Fibroblast of lung (primary cell): ENCODE results near the gene NR2C2. TPM values are rescaled to one million over a fixed set of nuclear protein-coding genes. Genes with fewer than 3 reads are reported as not detected.
A peak's percentile ranks its signal among the peaks of the same experiment; 100 is the strongest.

Source experiments
- DNase-seq, 2 donors: peaks; one replicate each; pipeline versions ENCODE4 v3.0.0 to v3.0.0-alpha.2; 2010; ENCODE audit warnings: low read depth in 2 of 2
- H2AFZ ChIP-seq: 2 replicates; pipeline ENCODE4 v1.5.1; 2012; ENCODE audit warnings: low read length, control low read depth, inconsistent platforms
- H3K27ac ChIP-seq: 2 replicates; pipeline ENCODE4 v1.5.1; 2011; ENCODE audit warnings: low read length, control low read depth; ENCODE audit not compliant: insufficient read depth
- H3K27me3 ChIP-seq: 2 replicates; pipeline ENCODE4 v1.5.1; 2011; ENCODE audit warnings: mild to moderate bottlenecking, low read length; ENCODE audit not compliant: control insufficient read depth, insufficient read depth
- H3K36me3 ChIP-seq: 2 replicates; pipeline ENCODE4 v1.5.1; 2011; ENCODE audit warnings: low read length; ENCODE audit not compliant: control insufficient read depth, insufficient read depth
- H3K4me1 ChIP-seq: 2 replicates; pipeline ENCODE4 v1.5.1; 2011; ENCODE audit warnings: low read length; ENCODE audit not compliant: control insufficient read depth, insufficient read depth; ENCODE audit errors: extremely low read depth
- H3K4me2 ChIP-seq: 2 replicates; pipeline ENCODE4 v1.5.1; 2011; ENCODE audit warnings: low read length, control low read depth; ENCODE audit not compliant: insufficient read depth; ENCODE audit errors: extremely low read depth
- H3K4me3 ChIP-seq, 4 experiments: fragments of 200-600 bp in 1 of 4; sonication (generic) in 1 of 4; replicated peaks in 1 of 4; 2 replicates each; pipeline ENCODE4 v1.5.1; 2011 to 2016; ENCODE audit warnings: low read length in 4 of 4, low read depth in 3 of 4, mild to moderate bottlenecking in 3 of 4, control low read depth in 2 of 4, inconsistent platforms in 1 of 4, mixed read lengths in 1 of 4; ENCODE audit not compliant: insufficient read depth in 1 of 4; ENCODE audit errors: control extremely low read depth in 1 of 4
- H3K79me2 ChIP-seq: 2 replicates; pipeline ENCODE4 v1.5.1; 2012; ENCODE audit warnings: mild to moderate bottlenecking, low read length, inconsistent platforms; ENCODE audit not compliant: control insufficient read depth, insufficient read depth
- H3K9ac ChIP-seq: 2 replicates; pipeline ENCODE4 v1.5.1; 2011; ENCODE audit warnings: mild to moderate bottlenecking, low read length, control low read depth; ENCODE audit not compliant: insufficient read depth
- H3K9me3 ChIP-seq: 2 replicates; pipeline ENCODE4 v1.5.1; 2012; ENCODE audit warnings: low read depth, low read length; ENCODE audit not compliant: control insufficient read depth, insufficient read depth
- H4K20me1 ChIP-seq: 2 replicates; pipeline ENCODE4 v1.5.1; 2011; ENCODE audit warnings: low read length; ENCODE audit not compliant: control insufficient read depth, insufficient read depth; ENCODE audit errors: extremely low read depth
- EZH2 ChIP-seq: IDR thresholded peaks from 2 replicates; pipeline ENCODE4 v1.5.1; 2012; ENCODE audit warnings: low read length, control low read depth, mild to moderate bottlenecking; ENCODE audit errors: missing control alignments
- polyA minus RNA-seq: library from RNA; depleted of rRNA, polyadenylated mRNA; stranded (reverse); fragments of >200 nt; gene quantifications from 2 replicates; pipeline ENCODE4 v1.2.3, GENCODE V29; 2011; ENCODE audit warnings: low replicate concordance
- polyA plus RNA-seq, 2 donors: library from polyadenylated mRNA; depleted of rRNA in 1 of 2; stranded (reverse) in 1 of 2; unstranded in 1 of 2; fragments of >200 nt; gene quantifications; 2 replicates each; pipeline ENCODE4 v1.2.1, GENCODE V29; 2011 to 2012; ENCODE audit warnings: missing spikeins in 1 of 2
- total RNA-seq: library from RNA; depleted of rRNA; stranded (reverse); fragments of >200 nt; gene quantifications from 2 replicates; pipeline ENCODE4 v1.2.1, GENCODE V29; 2014
- TF ChIP-seq, protein P1 (sequence below), 2 donors: IDR thresholded peaks in 1 of 2; conservative IDR thresholded peaks in 1 of 2; 1 replicate in 1 of 2; 2 replicates in 1 of 2; pipeline ENCODE4 v1.5.1; 2011 to 2012; ENCODE audit warnings: low read length in 2 of 2, control low read depth in 1 of 2, inconsistent platforms in 1 of 2, low read depth in 1 of 2, mild to moderate bottlenecking in 1 of 2

NR2C2 gene
- total RNA-seq (20.0 and 27.9 TPM in 2 replicates), polyA plus RNA-seq (13.5 and 15.0 TPM in 2 replicates), polyA minus RNA-seq (55.2 and 56.2 TPM in 2 replicates)
- 10.3 and 14.2 TPM in 2 replicates for polyA plus RNA-seq (2012)

DNA sequence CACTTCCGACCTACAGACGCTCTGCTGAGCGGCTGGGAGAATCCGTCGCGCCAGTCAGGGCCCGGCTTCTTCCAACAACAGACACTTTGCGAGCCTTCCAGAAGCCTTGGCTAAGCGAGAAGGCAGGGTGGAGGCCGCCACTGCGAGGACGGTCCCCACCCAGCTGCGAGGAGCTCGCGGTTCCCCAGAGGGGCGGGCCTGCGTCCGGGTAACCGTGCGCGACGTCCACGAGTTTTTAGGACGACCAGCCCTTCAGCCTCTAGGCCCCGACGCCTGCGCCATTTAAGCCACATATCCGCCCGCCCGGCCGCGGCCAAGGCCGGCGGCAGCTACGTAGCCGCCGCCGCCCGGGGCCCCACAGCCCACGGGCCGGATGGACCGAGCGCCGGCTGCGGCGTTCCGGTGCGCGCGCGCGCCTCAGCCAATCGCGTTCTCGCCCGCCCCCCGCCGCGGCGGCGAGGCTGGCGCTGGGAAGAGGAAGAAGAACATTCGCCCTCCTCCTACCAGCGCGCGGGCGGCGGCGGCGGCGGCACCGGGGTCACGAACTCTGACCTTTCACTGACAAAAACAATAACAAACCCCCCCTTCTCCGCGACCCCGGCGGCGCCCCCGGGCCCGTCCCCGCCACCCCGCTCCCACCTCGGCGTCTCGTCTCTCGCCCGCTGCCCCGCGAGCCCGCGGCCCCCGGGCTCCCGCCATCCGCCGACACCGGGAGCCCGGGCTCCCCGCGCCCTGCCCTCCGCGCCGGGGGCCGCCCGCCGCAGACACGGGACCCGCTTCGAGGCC, at the start of gene NR2C2:
NR2C2 (plus strand) TSS at position 484 of the 786 bp plus-strand sequence. CDS start 56,332 bp downstream, outside the sequence.
- Histone ChIP-seq H4K20me1 (no peaks in the 10 kb centered on the region), H3K79me2 (peaks cover 68% of the 10 kb centered on the region), H3K27ac (peak within 1 kb of the TSS; percentile 97), H2AFZ (peak within 1 kb of the TSS; percentile 89), H3K9ac (peak within 1 kb of the TSS; percentile 93), H3K4me2 (peak within 1 kb of the TSS; percentile 73), H3K4me1 (peaks cover 4% of the 10 kb centered on the region), H3K4me3 (peak within 1 kb of the TSS; percentile 88 to 93 (median 89)), H3K36me3 (peaks cover 8% of the 10 kb centered on the region), H3K9me3 (no peaks in the 10 kb centered on the region), H3K27me3 (no peaks in the 10 kb centered on the region)
- peak; percentile 69 to 71 for DNase-seq
- TF ChIP-seq, protein P1, sequence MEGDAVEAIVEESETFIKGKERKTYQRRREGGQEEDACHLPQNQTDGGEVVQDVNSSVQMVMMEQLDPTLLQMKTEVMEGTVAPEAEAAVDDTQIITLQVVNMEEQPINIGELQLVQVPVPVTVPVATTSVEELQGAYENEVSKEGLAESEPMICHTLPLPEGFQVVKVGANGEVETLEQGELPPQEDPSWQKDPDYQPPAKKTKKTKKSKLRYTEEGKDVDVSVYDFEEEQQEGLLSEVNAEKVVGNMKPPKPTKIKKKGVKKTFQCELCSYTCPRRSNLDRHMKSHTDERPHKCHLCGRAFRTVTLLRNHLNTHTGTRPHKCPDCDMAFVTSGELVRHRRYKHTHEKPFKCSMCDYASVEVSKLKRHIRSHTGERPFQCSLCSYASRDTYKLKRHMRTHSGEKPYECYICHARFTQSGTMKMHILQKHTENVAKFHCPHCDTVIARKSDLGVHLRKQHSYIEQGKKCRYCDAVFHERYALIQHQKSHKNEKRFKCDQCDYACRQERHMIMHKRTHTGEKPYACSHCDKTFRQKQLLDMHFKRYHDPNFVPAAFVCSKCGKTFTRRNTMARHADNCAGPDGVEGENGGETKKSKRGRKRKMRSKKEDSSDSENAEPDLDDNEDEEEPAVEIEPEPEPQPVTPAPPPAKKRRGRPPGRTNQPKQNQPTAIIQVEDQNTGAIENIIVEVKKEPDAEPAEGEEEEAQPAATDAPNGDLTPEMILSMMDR (conservative IDR thresholded peaks at IDR 0.05 in 1 of 2, IDR thresholded peaks at IDR 0.05 in 1 of 2; ENCODE audit: low read depth in 1 of 2, low read length in 2 of 2) = no peak
- TF ChIP-seq EZH2 = no peak

DNA sequence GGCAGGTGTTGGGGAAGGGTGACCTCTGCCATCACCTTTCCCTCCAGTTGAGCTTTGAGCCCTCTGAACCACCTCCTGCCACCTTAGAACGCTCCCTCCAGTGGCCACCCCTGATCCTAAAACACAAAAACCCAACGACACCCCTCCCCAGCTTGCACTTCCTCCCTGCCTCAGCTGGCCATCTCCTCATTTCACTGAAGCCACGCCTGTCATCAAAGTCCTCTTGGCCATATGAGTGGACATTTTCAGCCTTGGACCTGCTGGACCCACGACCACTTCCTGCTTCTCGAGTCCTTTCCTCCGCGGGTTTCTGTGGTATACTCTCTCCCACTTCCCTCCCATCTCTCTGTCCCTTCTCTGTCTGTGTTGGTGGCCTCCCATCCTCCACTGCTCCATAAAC, 48.5 kb upstream of the NR2C2 start:
- Histone ChIP-seq H3K4me3 (no peak overlapping the region), H3K4me2 (no peak overlapping the region), H3K9me3 (no peaks in the 10 kb centered on the region), H3K9ac (no peak overlapping the region), H3K27ac (no peak overlapping the region), H4K20me1 (no peaks in the 10 kb centered on the region), H3K4me1 (no peaks in the 10 kb centered on the region), H3K79me2 (no peaks in the 10 kb centered on the region), H3K27me3 (no peaks in the 10 kb centered on the region), H3K36me3 (no peaks in the 10 kb centered on the region), H2AFZ (no peak overlapping the region)
- DNase-seq = no peak
- no peak for TF ChIP-seq EZH2
- TF ChIP-seq, protein P1 (conservative IDR thresholded peaks at IDR 0.05 in 1 of 2, IDR thresholded peaks at IDR 0.05 in 1 of 2; ENCODE audit: low read depth in 1 of 2, low read length in 2 of 2) = no peak

DNA sequence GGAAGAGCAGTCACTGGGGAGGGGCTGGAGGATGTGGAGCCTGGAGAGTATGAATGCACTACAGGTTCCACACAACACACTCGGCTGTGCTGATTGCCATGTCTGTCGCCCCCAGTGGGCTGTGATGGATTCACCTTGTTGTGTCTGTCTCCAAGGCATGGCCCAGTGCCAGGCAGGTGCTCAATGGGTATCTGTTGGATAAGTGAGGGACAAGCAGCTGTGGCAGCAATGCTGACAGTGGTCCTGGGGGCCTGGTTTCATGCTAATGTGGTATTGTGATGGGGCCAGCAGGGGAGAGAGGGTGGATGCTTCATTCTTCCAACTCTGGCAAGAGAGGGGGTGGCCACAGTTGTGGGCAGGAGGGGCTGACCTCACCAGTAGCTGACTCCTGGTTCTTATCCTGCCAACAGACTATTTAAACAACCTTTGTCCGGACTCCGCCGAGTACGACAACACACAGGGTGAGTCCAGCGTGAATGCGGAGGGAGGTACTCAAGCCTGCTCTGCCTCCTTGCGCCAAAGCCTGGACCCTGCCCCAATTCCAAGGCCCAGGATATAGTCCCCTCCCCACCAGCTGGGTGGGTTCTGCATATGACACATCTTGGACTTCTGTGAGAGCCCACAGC, 47.3 kb upstream of the NR2C2 start:
- Histone ChIP-seq H3K9me3 (no peaks in the 10 kb centered on the region), H3K79me2 (no peaks in the 10 kb centered on the region), H3K4me1 (no peaks in the 10 kb centered on the region), H4K20me1 (no peaks in the 10 kb centered on the region), H3K9ac (no peak overlapping the region), H3K36me3 (no peaks in the 10 kb centered on the region), H3K4me3 (no peak overlapping the region), H2AFZ (no peak overlapping the region), H3K27ac (no peak overlapping the region), H3K4me2 (no peak overlapping the region), H3K27me3 (no peaks in the 10 kb centered on the region)
- DNase-seq = no peak
- TF ChIP-seq EZH2 = no peak
- TF ChIP-seq, protein P1 (conservative IDR thresholded peaks at IDR 0.05 in 1 of 2, IDR thresholded peaks at IDR 0.05 in 1 of 2; ENCODE audit: low read depth in 1 of 2, low read length in 2 of 2) = no peak
